Measurements from ENCODE around the gene PHF5A.

The PHF5A gene

DNA sequence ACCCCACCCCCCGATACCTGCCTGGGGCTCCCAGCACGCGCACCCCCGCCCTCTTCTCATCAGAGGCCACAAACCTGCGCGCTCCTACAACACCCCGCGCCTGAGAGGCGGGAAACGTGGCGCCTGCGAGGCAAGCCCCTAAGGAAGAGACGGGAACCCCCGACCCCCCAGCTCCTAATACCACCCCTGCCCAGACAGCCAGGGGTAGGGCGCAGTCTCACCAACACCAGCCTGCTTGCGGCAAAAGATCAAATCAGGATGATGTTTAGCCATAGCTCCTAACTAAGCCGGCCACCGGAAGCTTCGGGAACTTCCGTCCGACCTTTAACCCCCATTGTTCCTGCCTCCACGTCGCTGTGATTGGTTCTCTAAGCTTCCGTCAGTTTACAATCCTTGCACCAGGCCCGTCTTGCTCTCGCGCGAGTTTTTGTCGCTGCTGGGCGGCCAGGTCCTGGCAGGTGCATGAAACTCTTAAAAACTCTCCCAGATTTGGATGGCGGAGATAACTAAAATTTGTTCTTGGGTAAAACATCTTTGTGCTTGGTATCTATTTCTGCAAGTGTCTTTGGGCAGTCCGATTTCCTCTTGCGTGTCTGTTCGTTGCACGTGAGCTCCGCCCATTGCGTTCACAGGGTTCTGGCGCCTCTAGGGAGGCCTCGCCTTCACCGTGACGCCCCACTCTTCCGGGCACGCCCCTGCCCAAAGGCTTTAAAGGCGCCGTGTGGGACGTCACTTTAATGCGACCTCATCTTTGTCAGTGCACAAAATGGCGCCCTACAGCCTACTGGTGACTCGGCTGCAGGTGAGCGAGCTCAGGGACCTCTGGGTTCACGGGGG, at the start of gene PHF5A, which contains the start of gene ACO2:
TSS of gene PHF5A (minus strand) at position 312 of the 837 bp plus-strand sequence. CDS start at position 273, 39 bp downstream.
TSS of gene ACO2 (plus strand) at position 737 of the 837 bp plus-strand sequence. CDS start at position 767, 30 bp downstream.
- peaks cover 26 to 46% (median 38%) of the 10 kb centered on the region in 5 donors for H3K36me3 ChIP-seq (ENCODE audit: control insufficient read depth in 5 of 5, insufficient read depth in 5 of 5, low read length in 5 of 5)
- H3K27ac ChIP-seq (ENCODE audit: low read depth, low read length) = peak within 1 kb of the TSS; percentile 95
- H3K4me3 ChIP-seq (ENCODE audit: low read depth in 1 of 5, low read length in 5 of 5) = peak within 1 kb of the TSS; percentile 84 to 99 (median 89)
- H3K4me1 ChIP-seq (ENCODE audit: control insufficient read depth in 5 of 5, insufficient read depth in 5 of 5, low read length in 5 of 5) = peaks cover 6 to 51% (median 27%) of the 10 kb centered on the region in 5 donors
- H3K9ac ChIP-seq (ENCODE audit: low read length in 5 of 5) = peak within 1 kb of the TSS; percentile 75 to 98 (median 85)
- no peaks in the 10 kb centered on the region for H3K9me3 ChIP-seq (ENCODE audit: control insufficient read depth in 5 of 5, low read length in 5 of 5)
- no peaks in the 10 kb centered on the region for H3K27me3 ChIP-seq (ENCODE audit: control insufficient read depth in 5 of 5, insufficient read depth in 4 of 5, low read length in 5 of 5)

- Histone ChIP-seq H3K36me3 (ENCODE audit: control insufficient read depth in 5 of 5, insufficient read depth in 5 of 5, low read length in 5 of 5) (peaks cover 0 to 77% (median 56%) of the 10 kb centered on the region in 5 donors), H3K27ac (ENCODE audit: low read depth, low read length) (peak overlapping the region; percentile 41), H3K4me3 (ENCODE audit: low read depth in 1 of 5, low read length in 5 of 5) (no peak overlapping the region), H3K9ac (ENCODE audit: low read length in 5 of 5) (no peak overlapping the region), H3K4me1 (ENCODE audit: control insufficient read depth in 5 of 5, insufficient read depth in 5 of 5, low read length in 5 of 5) (peaks cover 1 to 19% (median 14%) of the 10 kb centered on the region in 5 donors), H3K9me3 (ENCODE audit: control insufficient read depth in 5 of 5, low read length in 5 of 5) (no peaks in the 10 kb centered on the region), H3K27me3 (ENCODE audit: control insufficient read depth in 5 of 5, insufficient read depth in 4 of 5, low read length in 5 of 5) (no peaks in the 10 kb centered on the region)
Observed at GRCh38 chr22:41518048-41518347, 49.5 kb upstream of the PHF5A start.

GRCh38 chr22:41517172-41518047, 48.9 kb upstream of the PHF5A start:
- no peaks in the 10 kb centered on the region for H3K27me3 ChIP-seq (ENCODE audit: control insufficient read depth in 5 of 5, insufficient read depth in 4 of 5, low read length in 5 of 5)
- no peaks in the 10 kb centered on the region for H3K9me3 ChIP-seq (ENCODE audit: control insufficient read depth in 5 of 5, low read length in 5 of 5)
- peak overlapping the region; percentile 41 for H3K27ac ChIP-seq (ENCODE audit: low read depth, low read length)
- H3K4me1 ChIP-seq (ENCODE audit: control insufficient read depth in 5 of 5, insufficient read depth in 5 of 5, low read length in 5 of 5) = peaks cover 1 to 24% (median 20%) of the 10 kb centered on the region in 5 donors
- no peak overlapping the region for H3K4me3 ChIP-seq (ENCODE audit: low read depth in 1 of 5, low read length in 5 of 5)
- peak overlapping the region in 1 of 5 donors; percentile 31 for H3K9ac ChIP-seq (ENCODE audit: low read length in 5 of 5)
- peaks cover 0 to 77% (median 57%) of the 10 kb centered on the region in 5 donors for H3K36me3 ChIP-seq (ENCODE audit: control insufficient read depth in 5 of 5, insufficient read depth in 5 of 5, low read length in 5 of 5)

DNA sequence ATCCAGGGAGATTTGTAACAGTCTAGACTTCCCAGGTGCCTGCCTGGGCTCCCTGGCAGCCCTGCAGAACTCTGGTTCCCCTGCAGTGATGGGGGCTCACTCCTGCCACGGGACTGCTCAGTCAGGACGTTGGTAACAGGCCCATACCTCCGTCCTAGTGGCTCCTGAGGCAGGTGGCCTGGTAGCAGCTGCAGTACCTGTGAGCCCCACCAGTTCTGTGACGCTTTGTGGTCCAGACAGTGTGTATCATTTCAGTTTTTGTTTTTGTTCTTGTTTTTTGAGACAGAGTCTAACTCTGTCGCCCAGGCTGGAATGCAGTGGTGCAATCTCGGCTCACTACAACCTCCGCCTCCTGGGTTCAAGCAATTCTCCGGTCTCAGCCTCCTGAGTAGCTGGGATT, 48.0 kb upstream of the PHF5A start:
- H3K9ac ChIP-seq (ENCODE audit: low read length in 5 of 5) = no peak overlapping the region
- H3K27ac ChIP-seq (ENCODE audit: low read depth, low read length) = no peak overlapping the region
- no peaks in the 10 kb centered on the region for H3K9me3 ChIP-seq (ENCODE audit: control insufficient read depth in 5 of 5, low read length in 5 of 5)
- H3K27me3 ChIP-seq (ENCODE audit: control insufficient read depth in 5 of 5, insufficient read depth in 4 of 5, low read length in 5 of 5) = no peaks in the 10 kb centered on the region
- H3K36me3 ChIP-seq (ENCODE audit: control insufficient read depth in 5 of 5, insufficient read depth in 5 of 5, low read length in 5 of 5) = peaks cover 0 to 85% (median 66%) of the 10 kb centered on the region in 5 donors
- H3K4me1 ChIP-seq (ENCODE audit: control insufficient read depth in 5 of 5, insufficient read depth in 5 of 5, low read length in 5 of 5) = peaks cover 1 to 28% (median 21%) of the 10 kb centered on the region in 5 donors
- no peak overlapping the region for H3K4me3 ChIP-seq (ENCODE audit: low read depth in 1 of 5, low read length in 5 of 5)

- no peak overlapping the region for H3K9ac ChIP-seq (ENCODE audit: low read length in 5 of 5)
Observed at GRCh38 chr22:41513391-41513790, 44.9 kb upstream of the PHF5A start.

GRCh38 chr22:41512421-41513194, 44.1 kb upstream of the PHF5A start:
- H3K9ac ChIP-seq (ENCODE audit: low read length in 5 of 5) = no peak overlapping the region
- peaks cover 0 to 90% (median 85%) of the 10 kb centered on the region in 5 donors for H3K36me3 ChIP-seq (ENCODE audit: control insufficient read depth in 5 of 5, insufficient read depth in 5 of 5, low read length in 5 of 5)
- H3K4me3 ChIP-seq (ENCODE audit: low read depth in 1 of 5, low read length in 5 of 5) = no peak overlapping the region
- peaks cover under 1 to 43% (median 29%) of the 10 kb centered on the region in 5 donors for H3K4me1 ChIP-seq (ENCODE audit: control insufficient read depth in 5 of 5, insufficient read depth in 5 of 5, low read length in 5 of 5)
- H3K9me3 ChIP-seq (ENCODE audit: control insufficient read depth in 5 of 5, low read length in 5 of 5) = no peaks in the 10 kb centered on the region
- H3K27ac ChIP-seq (ENCODE audit: low read depth, low read length) = peak overlapping the region; percentile 27
- no peaks in the 10 kb centered on the region for H3K27me3 ChIP-seq (ENCODE audit: control insufficient read depth in 5 of 5, insufficient read depth in 4 of 5, low read length in 5 of 5)

More at GRCh38 chr22:41513391-41513790, 44.9 kb upstream of the PHF5A start:
- H3K27ac ChIP-seq (ENCODE audit: low read depth, low read length) = peak overlapping the region; percentile 27
- H3K9me3 ChIP-seq (ENCODE audit: control insufficient read depth in 5 of 5, low read length in 5 of 5) = no peaks in the 10 kb centered on the region
- H3K36me3 ChIP-seq (ENCODE audit: control insufficient read depth in 5 of 5, insufficient read depth in 5 of 5, low read length in 5 of 5) = peaks cover 0 to 90% (median 78%) of the 10 kb centered on the region in 5 donors
- H3K4me3 ChIP-seq (ENCODE audit: low read depth in 1 of 5, low read length in 5 of 5) = no peak overlapping the region
- H3K27me3 ChIP-seq (ENCODE audit: control insufficient read depth in 5 of 5, insufficient read depth in 4 of 5, low read length in 5 of 5) = no peaks in the 10 kb centered on the region
- H3K4me1 ChIP-seq (ENCODE audit: control insufficient read depth in 5 of 5, insufficient read depth in 5 of 5, low read length in 5 of 5) = peaks cover 1 to 41% (median 30%) of the 10 kb centered on the region in 5 donors

DNA sequence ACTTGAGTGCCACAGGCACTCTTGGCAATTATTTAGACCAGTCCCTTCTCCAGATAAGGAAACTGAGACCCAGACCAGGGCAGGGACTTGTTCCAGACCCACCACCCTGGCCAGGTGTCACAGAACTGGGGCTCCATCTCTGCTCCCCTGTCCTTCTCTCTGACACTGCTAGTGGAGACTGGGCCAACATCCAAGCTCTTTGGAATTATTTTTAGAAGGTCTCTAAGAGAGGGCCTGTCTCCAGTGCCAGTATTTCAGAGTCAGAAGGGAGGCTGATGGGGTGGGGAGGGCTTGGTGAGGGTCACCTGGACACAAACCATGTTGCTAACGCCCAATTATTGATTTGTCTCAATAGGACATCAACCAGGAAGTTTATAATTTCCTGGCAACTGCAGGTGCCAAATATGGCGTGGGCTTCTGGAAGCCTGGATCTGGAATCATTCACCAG, 43.1 kb upstream of the PHF5A start:
- peaks cover 0 to 39% (median 25%) of the 10 kb centered on the region in 5 donors for H3K4me1 ChIP-seq (ENCODE audit: control insufficient read depth in 5 of 5, insufficient read depth in 5 of 5, low read length in 5 of 5)
- H3K27ac ChIP-seq (ENCODE audit: low read depth, low read length) = no peak overlapping the region
- no peak overlapping the region for H3K4me3 ChIP-seq (ENCODE audit: low read depth in 1 of 5, low read length in 5 of 5)
- no peaks in the 10 kb centered on the region for H3K27me3 ChIP-seq (ENCODE audit: control insufficient read depth in 5 of 5, insufficient read depth in 4 of 5, low read length in 5 of 5)
- no peak overlapping the region for H3K9ac ChIP-seq (ENCODE audit: low read length in 5 of 5)
- H3K9me3 ChIP-seq (ENCODE audit: control insufficient read depth in 5 of 5, low read length in 5 of 5) = no peaks in the 10 kb centered on the region
- peaks cover 0 to 88% (median 83%) of the 10 kb centered on the region in 5 donors for H3K36me3 ChIP-seq (ENCODE audit: control insufficient read depth in 5 of 5, insufficient read depth in 5 of 5, low read length in 5 of 5)

DNA sequence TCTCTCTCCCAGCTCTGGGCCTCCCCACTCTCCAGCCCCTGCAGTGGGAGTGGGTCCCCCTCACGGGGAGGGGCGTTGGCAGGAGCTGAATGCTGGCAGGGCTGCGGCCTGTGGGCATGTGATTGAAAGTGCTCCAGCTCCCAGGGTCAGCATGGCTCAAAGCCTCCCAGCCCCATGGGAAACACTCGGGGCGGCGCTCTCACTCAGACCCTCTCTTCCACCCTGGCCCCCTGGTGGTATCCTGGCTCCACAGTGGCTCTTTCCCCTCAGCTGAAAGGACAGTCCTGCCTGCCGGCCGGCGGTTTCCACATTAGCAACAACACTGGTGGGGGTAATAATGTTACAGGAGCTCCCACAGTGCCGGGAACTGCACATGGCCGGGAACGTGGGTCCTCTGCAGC, 40.3 kb upstream of the PHF5A start:
- Histone ChIP-seq H3K9ac (ENCODE audit: low read length in 5 of 5) (peak overlapping the region in 1 of 5 donors; percentile 8), H3K4me1 (ENCODE audit: control insufficient read depth in 5 of 5, insufficient read depth in 5 of 5, low read length in 5 of 5) (peaks cover 0 to 45% (median 25%) of the 10 kb centered on the region in 5 donors), H3K27ac (ENCODE audit: low read depth, low read length) (no peak overlapping the region), H3K36me3 (ENCODE audit: control insufficient read depth in 5 of 5, insufficient read depth in 5 of 5, low read length in 5 of 5) (peaks cover 0 to 64% (median 59%) of the 10 kb centered on the region in 5 donors), H3K9me3 (ENCODE audit: control insufficient read depth in 5 of 5, low read length in 5 of 5) (no peaks in the 10 kb centered on the region), H3K27me3 (ENCODE audit: control insufficient read depth in 5 of 5, insufficient read depth in 4 of 5, low read length in 5 of 5) (no peaks in the 10 kb centered on the region), H3K4me3 (ENCODE audit: low read depth in 1 of 5, low read length in 5 of 5) (no peak overlapping the region)

DNA sequence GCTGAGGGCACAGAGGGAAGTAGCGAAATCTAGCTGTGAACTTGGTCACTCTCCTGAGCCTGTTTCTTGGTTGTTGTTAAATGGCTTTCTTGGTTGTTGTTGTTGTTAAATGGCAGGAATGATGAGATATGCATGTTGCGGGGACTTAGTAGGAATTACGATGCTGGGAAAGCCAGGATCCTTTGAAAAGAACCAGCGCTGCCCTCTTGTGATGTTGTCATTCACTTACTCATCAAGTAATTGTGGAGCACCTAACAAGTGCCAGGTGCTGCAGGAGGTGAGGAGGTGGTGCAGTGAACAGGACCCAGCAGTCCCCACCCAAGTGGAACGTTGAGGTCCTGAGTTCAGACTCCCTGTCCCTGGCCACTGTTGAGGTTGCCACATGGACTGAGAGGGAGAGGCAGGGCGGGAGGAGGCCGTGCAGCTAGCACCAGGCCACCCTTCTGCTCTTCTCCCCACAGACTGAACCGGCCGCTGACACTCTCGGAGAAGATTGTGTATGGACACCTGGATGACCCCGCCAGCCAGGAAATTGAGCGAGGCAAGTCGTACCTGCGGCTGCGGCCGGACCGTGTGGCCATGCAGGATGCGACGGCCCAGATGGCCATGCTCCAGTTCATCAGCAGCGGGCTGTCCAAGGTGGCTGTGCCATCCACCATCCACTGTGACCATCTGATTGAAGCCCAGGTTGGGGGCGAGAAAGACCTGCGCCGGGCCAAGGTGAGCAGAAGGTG, 39.0 kb upstream of the PHF5A start:
- Histone ChIP-seq H3K9me3 (ENCODE audit: control insufficient read depth in 5 of 5, low read length in 5 of 5) (no peaks in the 10 kb centered on the region), H3K27ac (ENCODE audit: low read depth, low read length) (no peak overlapping the region), H3K4me3 (ENCODE audit: low read depth in 1 of 5, low read length in 5 of 5) (no peak overlapping the region), H3K4me1 (ENCODE audit: control insufficient read depth in 5 of 5, insufficient read depth in 5 of 5, low read length in 5 of 5) (peaks cover 0 to 32% (median 12%) of the 10 kb centered on the region in 5 donors), H3K9ac (ENCODE audit: low read length in 5 of 5) (no peak overlapping the region), H3K36me3 (ENCODE audit: control insufficient read depth in 5 of 5, insufficient read depth in 5 of 5, low read length in 5 of 5) (peaks cover 0 to 58% (median 54%) of the 10 kb centered on the region in 5 donors), H3K27me3 (ENCODE audit: control insufficient read depth in 5 of 5, insufficient read depth in 4 of 5, low read length in 5 of 5) (no peaks in the 10 kb centered on the region)
